ENCODE results near the gene GAB2. TPM values are rescaled to one million over a fixed set of nuclear protein-coding genes. Genes with fewer than 3 reads are reported as not detected.

Gene GAB2
- total RNA-seq, 1 experiment from 2014 or later = 3.3 TPM

GRCh38 chr11:78220218-78221157 lies 197.1 kb downstream of the GAB2 start:
- no peaks in the 10 kb centered on the region for H3K79me1 ChIP-seq (ENCODE audit: insufficient read depth, low read depth, low read length, poor library complexity, severe bottlenecking)
- H2BK120ac ChIP-seq (ENCODE audit: low read depth, low read length, poor library complexity, severe bottlenecking) = no peak overlapping the region
- TF ChIP-seq CTCF (conservative IDR thresholded peaks at IDR 0.05) = no peak
- peak; percentile 6 for DNase-seq
- H2BK20ac ChIP-seq (ENCODE audit: low read depth, low read length, poor library complexity, severe bottlenecking) = no peak overlapping the region
- H3K9me3 ChIP-seq (ENCODE audit: control insufficient read depth, low read depth, low read length) = no peaks in the 10 kb centered on the region
- H4K91ac ChIP-seq (ENCODE audit: insufficient read length, low read depth, low read length) = no peak overlapping the region
- no peaks in the 10 kb centered on the region for H3K4me1 ChIP-seq (ENCODE audit: insufficient read depth, low read length)
- no CpG with 5 or more reads among the region's 14 CpGs for WGBS (ENCODE audit: extremely low coverage, insufficient read length, low lambda C conversion rate)
- Mint-ChIP-seq H3K4me1 (no peaks in the 10 kb centered on the region), H3K27ac (peak overlapping the region in 2 of 3 experiments; percentile 33 to 86; a peak in 2 of 7 replicates), H3K9me3 (no peaks in the 10 kb centered on the region), H3K4me3 (no peak overlapping the region), H3K27me3 (ENCODE audit: low read depth) (no peaks in the 10 kb centered on the region), H3K36me3 (ENCODE audit: insufficient read depth in 1 of 3, low read depth in 3 of 3) (peaks cover 0 to 19% (median 17%) of the 10 kb centered on the region in 3 experiments; a peak in 6 of 7 replicates)
- no peak overlapping the region for H3T11ph ChIP-seq (ENCODE audit: low read length)
- H3K27ac ChIP-seq (ENCODE audit: insufficient read length, low read depth, low read length) = no peak overlapping the region
- H3K14ac ChIP-seq (ENCODE audit: insufficient read depth, low read length) = no peak overlapping the region
- H3K9ac ChIP-seq (ENCODE audit: extremely low read depth, insufficient read length, low read length) = no peak overlapping the region
- no peak overlapping the region for H3K56ac ChIP-seq (ENCODE audit: insufficient read length, low read depth, low read length)
- H3K79me2 ChIP-seq (ENCODE audit: insufficient read depth, low read length) = no peaks in the 10 kb centered on the region
- H4K20me1 ChIP-seq (ENCODE audit: control insufficient read depth, insufficient read depth, insufficient read length) = no peaks in the 10 kb centered on the region
- H3K18ac ChIP-seq (ENCODE audit: insufficient read length, low read depth, low read length) = no peak overlapping the region
- no peak overlapping the region for H3K4ac ChIP-seq (ENCODE audit: low read depth, low read length)
- no peak overlapping the region for H4K8ac ChIP-seq (replicated peaks; ENCODE audit: insufficient read length, low read depth, low read length)
- no peak overlapping the region for H2AFZ ChIP-seq (ENCODE audit: low read length)
- H2AK5ac ChIP-seq (ENCODE audit: insufficient read length, low read length) = no peak overlapping the region
- H4K5ac ChIP-seq (ENCODE audit: insufficient read length, low read depth, low read length) = no peak overlapping the region
- no peak overlapping the region for H2BK15ac ChIP-seq (ENCODE audit: low read depth, low read length)
- no peak overlapping the region for H2BK12ac ChIP-seq (ENCODE audit: insufficient read length, low read depth, low read length)
- no peaks in the 10 kb centered on the region for H3K23me2 ChIP-seq (ENCODE audit: insufficient read length, low read depth, low read length, poor library complexity, severe bottlenecking)
- no peak overlapping the region for H3K4me2 ChIP-seq (ENCODE audit: insufficient read depth, insufficient read length, low read length)
- no peak overlapping the region for H2BK5ac ChIP-seq (ENCODE audit: insufficient read length, low read length)
- H3K27me3 ChIP-seq (ENCODE audit: insufficient read depth, low read length) = no peaks in the 10 kb centered on the region
- H3K23ac ChIP-seq (ENCODE audit: insufficient read length, low read depth, low read length) = no peak overlapping the region

Measured in H9 (cell line).